HG03060 (cell line): ENCODE data around the gene CHAT.

Experiments used
- ATAC-seq: cut with Tn5 transposase; IDR thresholded peaks from one replicate; pipeline ENCODE4 v1.9.1; 2021; ENCODE audit warnings: low read depth, moderate number of reproducible peaks; ENCODE audit not compliant: unreplicated experiment

Gene CHAT

DNA sequence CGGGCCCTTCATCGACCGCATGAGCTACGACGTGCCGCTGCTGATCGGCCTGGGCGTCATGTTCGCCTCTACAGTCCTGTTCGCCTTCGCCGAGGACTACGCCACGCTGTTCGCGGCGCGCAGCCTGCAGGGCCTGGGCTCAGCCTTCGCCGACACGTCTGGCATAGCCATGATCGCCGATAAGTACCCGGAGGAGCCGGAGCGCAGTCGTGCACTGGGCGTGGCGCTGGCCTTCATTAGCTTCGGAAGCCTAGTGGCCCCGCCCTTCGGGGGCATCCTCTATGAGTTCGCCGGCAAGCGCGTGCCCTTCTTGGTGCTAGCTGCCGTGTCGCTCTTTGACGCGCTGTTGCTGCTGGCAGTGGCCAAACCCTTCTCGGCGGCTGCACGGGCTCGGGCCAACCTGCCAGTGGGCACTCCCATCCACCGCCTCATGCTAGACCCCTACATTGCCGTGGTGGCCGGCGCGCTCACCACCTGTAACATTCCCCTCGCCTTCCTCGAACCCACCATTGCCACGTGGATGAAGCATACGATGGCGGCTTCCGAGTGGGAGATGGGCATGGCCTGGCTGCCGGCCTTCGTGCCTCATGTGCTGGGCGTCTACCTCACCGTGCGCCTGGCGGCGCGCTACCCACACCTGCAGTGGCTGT lies 2.5 kb upstream of the CHAT start:
- ATAC-seq: no peak

GRCh38 chr10:49611816-49612512 lies 1.9 kb upstream of the CHAT start:
- ATAC-seq: no peak

DNA sequence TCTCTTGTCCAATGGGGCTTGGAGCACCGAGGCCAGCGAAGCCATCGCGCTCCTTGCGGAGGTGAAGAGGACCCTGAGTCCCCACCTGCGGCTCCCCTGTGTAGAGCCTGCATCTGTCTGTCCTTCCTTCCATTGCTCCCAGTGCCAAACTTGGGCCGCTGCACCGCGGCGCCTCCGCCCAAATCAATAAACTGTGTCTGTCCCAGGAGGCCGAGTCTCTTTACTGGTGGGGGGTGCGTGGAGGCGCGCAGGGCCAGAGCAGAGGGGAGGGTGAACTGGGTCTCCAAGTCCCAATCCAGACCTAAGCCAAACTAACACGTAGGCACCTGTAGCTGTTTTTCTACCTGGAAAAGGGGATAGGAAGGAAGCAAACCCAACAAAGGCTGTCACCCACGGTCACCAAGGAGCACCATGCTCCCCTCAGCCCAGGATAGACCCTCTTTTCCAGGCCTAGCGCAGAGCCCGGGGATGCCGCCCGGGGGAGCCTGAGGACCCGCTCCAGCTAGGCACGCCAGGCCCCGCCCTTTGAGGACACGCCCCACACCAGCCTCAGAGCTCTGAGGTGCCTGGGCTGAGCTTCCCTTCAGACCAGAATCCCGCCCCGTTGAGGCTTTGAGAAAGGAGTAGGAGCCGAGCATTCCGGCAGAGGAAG lies 1.2 kb upstream of the CHAT start:
- no peak for ATAC-seq

DNA sequence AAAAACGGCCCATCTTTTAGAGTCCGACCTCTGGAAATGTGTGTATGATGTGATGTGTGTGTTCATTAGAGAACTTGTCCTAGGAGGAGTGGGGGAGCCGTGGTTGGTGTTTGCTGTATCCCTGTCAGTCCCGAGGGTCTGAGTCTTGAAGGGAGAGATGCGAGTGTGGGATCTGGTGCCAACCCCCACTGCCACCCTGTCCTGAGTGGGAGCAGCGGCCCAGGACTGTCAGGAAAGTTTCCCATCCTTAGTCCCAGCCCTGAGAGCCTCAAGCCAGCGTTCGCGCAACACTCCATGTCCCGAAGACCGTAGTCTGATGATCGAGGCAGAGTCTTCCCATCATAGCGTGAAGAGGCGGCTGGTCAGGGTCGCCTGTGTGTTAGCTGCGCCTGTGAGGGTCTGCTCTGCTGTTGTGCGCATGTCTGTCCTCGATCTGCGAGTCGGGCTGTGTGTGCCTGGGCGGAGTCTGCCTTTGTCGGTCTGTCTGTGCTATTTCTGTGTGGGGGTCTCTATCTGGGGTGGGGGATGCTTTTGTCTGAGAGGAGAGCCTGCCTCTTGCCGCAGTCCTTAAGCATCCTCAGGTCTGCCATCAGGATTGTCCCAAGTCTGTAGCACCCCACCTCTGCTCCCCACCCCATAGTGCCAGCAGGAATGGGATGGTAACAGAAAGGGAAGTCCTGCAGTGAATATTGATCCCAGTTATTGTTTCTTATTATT lies 514 bp upstream of the CHAT start:
- no peak for ATAC-seq

- no peak for ATAC-seq
Observed at GRCh38 chr10:49614242-49615198, 683 bp downstream of the CHAT start.

GRCh38 chr10:49615213-49615612 lies 1.4 kb downstream of the CHAT start:
- ATAC-seq: no peak

DNA sequence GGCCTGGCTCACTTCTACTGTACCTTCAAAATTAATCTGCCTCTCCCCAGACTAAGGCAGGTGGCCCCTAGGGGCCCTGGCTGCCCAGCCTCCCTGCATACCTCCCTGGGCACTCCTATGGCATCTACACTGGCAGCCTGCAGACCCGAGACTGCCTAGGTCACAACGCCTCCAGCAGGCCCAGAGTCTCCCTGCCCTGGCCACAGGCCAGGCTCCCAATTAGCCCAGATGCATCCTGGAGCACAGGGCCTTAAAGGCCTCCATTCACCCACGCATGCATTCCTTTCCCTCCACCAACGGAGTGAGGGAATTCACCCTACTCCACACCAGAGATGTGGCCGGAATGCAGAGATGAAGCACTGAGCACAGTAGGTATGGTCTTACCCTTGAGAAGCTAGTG lies 1.9 kb downstream of the CHAT start:
- ATAC-seq: no peak

- no peak for ATAC-seq
Observed at GRCh38 chr10:49616421-49617101, 2.7 kb downstream of the CHAT start.

GRCh38 chr10:49617121-49618020 lies 3.5 kb downstream of the CHAT start:
- ATAC-seq: no peak

- ATAC-seq: no peak
Observed at GRCh38 chr10:49618821-49619220, 5.0 kb downstream of the CHAT start.

DNA sequence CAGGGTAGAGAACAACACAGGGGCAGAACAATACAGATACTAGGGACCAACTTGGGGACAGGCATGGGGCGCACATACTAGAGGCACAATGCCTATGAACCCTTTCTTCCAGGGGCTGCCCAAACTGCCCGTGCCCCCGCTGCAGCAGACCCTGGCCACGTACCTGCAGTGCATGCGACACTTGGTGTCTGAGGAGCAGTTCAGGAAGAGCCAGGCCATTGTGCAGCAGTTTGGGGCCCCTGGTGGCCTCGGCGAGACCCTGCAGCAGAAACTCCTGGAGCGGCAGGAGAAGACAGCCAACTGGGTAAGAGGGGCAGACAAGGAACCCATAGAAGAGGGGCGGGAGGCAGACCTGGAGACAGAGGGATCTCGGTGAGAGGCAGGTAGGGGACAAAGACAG lies 5.8 kb downstream of the CHAT start:
- ATAC-seq: no peak

GRCh38 chr10:49620286-49620810 lies 6.5 kb downstream of the CHAT start:
- ATAC-seq: no peak

GRCh38 chr10:49620841-49621378 lies 7.1 kb downstream of the CHAT start:
- no peak for ATAC-seq

DNA sequence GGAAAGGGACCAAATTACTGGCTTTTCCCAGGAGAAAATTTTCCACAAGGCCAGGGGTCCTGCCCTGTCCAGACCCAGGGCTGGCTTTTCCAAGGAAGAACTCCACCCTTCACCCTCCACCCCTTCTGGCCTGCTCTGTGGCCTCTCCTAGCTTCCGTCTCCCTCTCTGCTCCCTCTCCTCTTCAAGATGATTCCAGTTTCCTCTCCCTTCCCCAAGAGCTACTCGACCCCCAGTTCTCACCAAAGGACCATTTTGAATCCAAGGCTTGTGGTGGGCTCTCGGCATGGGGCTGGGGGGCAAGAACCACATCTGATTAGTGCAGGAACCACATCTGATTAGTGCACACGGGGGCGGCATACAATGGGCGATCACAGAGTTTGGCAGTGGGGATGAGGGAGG lies 7.7 kb downstream of the CHAT start:
- ATAC-seq: no peak

GRCh38 chr10:49622426-49623425 lies 8.9 kb downstream of the CHAT start:
- ATAC-seq: no peak

DNA sequence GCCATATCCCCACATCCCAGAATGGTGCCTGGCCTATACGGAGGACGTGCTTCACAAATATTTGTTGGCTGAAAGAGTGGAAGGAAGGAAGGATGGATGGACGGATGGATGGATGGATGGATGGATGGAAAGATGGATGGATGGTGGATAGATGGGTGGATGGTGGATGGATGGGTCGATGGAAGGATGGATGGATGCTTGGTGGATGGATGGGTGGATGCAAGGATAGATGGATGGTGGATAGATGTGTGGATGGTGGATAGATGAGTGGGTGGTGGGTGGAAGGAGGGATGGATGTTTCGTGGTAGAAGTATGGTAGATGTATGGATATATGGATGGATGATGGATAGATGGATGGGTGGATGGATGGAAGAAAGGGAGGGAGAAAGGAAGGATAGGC lies 10.8 kb downstream of the CHAT start:
- no peak for ATAC-seq

DNA sequence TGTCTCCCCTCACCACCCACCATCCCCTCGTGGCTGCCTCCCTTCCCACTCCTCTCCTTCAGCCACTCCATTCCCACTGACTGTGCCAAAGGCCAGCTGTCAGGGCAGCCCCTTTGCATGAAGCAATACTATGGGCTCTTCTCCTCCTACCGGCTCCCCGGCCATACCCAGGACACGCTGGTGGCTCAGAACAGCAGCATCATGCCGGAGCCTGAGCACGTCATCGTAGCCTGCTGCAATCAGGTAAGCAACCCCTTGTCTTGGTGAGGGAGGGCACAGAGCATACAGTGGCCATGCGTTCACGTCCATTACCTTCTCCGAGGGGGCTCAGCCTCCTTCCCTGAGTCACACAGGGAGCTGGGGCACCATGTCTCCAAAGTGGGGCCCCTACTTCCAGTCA lies 11.6 kb downstream of the CHAT start:
- ATAC-seq: no peak
